ENCODE results near the gene DDX10.

DDX10 gene

DNA sequence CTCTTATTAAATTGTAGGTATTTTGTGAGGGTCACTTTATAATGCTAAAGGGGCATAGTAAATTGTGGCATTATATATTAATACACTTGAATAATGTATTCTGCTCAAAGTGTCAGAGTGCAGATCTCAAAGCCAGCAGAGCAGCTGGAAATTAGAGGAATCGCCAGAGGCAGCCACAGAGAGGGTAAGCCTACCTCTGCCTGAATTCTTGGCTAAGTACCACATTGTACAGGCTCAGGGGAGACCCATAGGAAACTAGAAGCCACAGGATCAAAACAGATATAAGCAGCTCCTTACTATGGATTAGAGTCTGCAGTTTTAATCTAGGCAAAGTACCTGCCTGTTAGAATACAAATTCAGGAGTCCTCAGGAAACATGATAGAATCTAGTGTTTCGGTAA lies 249.3 kb downstream of the DDX10 start:
- no peak for DNase-seq

DNA sequence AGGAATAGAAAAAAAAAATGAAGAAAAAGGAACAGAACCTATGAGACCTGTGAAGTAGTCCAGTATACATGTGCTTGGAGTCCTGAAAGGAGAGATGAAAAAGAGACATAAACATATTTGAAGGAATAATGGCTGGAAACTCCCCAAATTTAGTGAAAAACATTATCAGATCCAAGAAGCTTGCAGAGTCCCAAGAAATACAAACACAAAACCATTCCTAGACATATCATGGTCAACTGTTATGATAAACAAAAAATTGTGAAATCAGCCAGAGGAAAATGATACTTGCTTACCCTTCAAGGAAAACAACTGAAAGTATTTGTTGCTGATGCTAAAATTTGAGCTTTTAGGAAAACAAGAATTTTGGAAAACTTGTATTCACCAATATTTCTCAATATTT lies 250.1 kb downstream of the DDX10 start:
- no peak for DNase-seq

DNA sequence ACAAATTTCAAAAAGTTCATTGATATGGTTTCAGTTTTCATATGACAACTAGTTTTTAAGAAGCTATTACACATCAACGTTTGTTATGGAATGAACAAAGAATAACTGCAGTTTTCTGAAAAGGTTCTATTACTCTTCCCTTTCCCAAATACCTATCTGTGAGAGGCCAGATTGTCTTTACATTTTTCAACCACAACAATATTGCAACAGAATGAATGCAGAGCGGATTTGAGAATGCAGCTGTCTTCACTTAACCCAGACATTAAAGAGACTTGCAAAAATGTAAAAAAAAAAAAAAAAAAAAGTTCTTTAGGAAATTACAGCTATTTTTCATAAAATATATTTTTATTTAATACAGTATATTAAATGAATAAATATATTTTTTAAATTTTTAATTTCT lies 250.8 kb downstream of the DDX10 start:
- DNase-seq, result no peak

DNA sequence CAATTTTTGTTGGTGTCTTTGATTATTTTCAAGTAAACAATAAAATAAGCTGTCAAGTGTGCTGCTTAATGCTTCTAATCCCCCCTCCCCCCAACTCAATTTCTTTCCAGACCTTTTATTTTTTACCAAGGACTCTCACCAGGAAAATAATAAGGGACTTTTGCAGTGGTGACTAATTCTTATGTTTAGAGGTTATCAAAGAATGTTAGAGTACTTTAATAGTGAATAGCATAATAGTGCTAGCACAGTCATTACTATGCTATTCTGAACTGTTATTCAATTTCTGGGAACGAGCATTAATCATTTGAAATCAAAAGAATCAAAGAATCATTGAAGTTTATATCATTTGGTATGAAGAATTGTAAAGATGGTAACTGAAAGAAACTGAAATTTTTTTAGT lies 251.4 kb downstream of the DDX10 start:
- DNase-seq, result no peak

DNA sequence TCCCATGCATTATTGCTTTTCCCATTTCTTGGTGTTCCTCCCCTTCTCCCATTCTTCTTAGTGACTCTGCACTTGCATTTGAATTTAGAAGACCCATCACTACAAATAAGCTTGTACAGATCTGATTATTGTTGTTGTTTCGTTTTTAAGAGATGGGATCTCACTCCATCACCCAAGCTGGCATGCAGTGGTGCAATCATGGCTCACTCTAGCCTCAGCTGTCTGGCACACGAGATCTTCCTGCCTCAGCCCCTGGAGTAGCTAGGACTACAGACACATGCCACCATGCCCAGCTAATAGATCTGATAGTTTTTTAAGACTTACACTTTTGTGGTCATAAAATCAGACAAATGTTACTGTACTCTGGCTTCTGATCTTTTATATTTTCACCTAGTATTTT lies 252.1 kb downstream of the DDX10 start:
- DNase-seq, result no peak

DNA sequence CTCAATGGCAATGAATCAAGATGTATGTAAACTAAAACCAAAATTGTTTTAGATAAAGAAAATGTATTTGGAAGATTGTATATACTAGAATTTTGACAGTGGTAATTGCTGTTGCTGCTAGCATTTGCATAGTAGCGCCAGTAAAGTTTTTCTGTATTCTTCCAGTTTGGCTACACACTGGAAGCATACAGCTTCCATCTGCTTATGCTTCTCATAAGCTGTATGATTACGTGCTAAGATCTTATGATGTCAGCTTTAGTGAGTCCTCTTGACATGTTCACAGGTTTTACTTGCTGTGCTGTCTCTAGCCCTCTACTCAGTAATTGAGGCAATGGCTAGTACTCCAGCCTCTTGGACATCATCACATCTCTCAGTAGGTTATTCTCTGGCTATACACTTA lies 256.3 kb downstream of the DDX10 start:
- DNase-seq, result no peak

DNA sequence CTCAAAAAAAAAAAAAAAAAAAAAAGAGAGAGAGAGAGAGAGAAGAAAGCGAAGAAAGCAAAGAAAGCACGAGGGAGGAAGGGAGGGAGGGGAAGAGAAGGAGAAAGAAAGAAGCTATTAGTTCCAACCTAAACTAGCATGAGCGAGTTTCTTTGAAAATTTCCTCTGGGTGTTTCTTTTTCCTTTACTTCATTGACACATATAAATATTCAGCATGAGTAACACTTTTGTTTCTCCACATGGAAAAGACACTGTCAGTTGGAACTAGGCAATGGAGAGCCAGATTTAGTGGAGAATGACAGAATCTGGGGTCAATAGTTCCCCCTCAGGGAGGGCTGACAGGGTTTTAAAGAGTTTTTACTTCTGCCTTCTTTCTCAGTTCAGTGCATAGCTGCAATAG lies 257.4 kb downstream of the DDX10 start:
- DNase-seq, result no peak

DNA sequence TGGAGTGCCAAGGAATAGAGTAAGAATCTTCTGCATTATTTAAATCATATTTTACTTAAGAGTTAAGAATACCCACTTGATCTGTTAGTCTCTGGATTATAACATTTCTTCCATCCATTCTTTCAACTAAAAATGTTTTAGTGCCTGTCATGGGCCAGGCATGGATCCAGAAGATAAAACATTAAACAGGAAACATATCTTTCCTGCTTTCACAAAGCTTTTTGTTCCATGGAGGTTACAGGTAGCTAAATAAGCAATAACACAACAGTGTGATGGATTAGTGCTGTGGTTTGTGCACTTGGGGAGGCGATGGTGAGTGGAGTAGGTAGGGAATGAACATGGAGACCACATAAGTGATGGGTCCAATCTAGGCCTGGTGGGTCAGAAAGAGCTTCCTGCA lies 258.5 kb downstream of the DDX10 start:
- DNase-seq, result no peak

DNA sequence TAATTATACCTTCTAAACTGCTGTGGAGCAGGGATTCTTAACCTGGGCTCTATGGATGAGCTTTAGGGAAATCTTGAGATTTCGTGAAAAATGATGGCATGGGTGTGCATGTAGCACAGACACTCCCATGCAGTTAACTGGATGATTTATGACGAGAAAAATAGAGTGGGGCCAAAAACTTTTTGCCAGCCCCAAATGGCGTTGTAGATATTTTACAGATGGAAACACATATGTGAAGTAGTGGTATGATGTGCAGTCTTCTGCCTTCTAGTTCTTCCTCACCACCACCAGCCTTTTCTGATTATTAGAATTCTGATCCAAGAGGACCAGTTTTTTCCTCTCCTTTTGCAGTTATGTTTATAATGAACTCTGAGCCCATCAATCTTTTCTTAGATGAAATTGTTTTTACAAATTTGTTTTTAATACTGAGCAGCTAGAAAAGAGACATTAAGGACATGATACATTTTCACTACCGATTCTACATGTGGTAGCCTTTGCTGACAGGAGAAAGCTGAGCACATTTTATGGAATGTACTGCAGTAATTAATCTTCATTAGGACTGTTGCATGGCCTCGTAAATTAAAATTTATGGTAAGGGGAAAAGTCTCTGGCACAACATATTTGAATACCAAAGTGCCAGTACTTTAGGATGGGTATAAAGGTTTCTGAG lies 261.4 kb downstream of the DDX10 start:
- no peak for DNase-seq

DNA sequence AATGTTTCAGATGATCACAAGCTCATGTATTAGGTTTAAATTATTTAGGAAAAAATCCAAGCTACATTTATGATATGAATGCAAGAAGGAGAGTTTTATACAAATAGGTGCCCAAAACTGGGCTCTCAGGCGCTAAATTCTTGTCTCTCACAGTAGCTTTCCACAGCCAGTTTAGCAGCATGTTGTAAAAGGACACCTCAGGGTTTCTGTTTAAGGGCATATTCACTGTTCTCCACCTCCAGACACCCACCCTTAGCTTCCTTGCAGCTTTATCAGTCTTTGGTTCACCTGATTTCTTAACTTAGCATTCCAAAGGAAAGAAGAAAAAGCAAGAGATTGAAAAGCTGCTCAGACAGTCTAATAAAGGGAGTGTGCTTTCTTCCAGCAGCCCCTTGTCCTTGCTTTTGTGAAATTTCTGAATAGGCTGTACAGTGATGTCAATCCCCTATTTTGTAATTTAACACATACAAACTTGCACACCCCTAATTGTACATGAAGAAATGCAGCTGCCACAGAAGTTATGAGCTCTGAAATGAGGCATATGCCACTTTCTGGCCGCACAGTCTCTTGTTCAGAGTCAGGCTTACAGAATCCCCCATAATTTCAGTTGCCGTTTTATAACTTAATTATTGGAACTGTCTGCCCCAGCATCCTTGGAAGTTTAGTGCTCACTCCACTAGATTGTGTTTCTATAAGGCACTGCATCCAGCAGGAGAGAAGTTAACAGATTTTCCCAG lies 262.1 kb downstream of the DDX10 start:
- DNase-seq, result no peak

DNA sequence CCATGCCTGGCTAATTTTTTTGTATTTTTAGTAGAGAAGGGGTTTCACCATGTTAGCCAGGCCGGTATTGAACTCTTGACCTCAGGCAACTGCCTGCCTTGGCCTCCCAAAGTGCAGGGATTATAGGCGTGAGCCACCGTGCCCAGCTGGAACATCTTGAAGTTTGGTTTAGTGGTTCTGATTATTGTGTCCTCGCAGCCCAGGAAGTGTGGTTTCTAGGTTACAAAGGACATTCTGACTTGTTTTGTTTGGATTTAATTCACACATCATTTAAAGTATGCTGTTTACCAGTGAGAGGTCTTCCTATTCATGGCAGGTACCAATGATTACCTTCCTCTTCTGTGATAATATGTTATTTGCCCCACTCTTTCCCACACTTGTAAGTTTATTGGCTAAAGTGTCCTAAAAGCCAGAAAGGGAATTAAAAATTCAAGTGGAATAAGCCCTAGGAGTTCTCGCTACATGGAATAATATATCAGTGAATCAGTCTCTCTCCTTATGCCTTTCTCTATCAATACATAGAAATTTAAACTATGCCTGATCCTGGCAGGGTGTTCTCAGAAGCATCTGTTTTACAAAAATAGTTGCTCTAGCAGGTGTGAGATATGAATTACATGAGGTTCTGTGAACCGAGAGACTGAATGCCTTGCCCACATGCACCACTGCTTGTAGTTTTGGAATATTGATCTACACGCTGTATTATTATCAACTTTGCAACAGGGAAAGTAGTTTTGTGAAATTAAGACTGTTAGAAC lies 263.1 kb downstream of the DDX10 start:
- no peak for DNase-seq

DNA sequence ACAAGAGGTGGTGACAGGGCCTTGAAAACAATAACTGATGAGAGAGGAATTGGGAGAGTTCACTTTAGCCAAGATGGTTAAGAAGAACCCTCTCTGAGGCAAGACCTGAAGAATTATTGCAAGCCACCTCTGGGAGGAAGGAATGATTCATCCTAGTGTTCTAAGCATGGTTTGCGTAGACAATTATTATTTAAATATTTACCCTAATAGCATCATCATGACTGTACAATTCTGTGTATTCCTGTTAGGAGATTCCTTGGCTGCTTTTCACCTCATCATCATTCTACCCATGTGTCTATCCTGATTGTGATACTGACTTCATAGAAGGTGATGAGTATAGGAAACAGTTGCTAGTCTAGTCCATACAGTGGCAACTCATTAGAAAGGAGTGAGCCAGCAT lies 264.4 kb downstream of the DDX10 start:
- no peak for DNase-seq

DNA sequence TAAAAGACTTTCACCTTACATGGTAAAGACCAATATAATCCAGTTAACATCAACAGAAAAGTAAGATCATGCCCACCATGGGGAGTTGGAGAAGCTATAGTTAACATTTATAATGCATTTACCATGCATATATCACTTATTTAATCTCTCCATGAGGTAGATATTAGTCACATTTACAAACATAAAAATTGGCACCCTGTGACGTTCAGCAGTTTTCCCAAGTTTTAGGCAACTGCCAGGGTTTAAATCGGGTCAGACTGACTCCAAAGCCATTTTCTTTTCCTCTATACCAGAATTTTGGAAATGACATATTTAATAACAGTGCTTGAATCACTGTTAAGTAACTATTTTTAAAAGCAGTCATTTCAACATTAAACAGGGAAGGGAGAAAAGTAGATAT lies 266.3 kb downstream of the DDX10 start:
- DNase-seq, result no peak

DNA sequence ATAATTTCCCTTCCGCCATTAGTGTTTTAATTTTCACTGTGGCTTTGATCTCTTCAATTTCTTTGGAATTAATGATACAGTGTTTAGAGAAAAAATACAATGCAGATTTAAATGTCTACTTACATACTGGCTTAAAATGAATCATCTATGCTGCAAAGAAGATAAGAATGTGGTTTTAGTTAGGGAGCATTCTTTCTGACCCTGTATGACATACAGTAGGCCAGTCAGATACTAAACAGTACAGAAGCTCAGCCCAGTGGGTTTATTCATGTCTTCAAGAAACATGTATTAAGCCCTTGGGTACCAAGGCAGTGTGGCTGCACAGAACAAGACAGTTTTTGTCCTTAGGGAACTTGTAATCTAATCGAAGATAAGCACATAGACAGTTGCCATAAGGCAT lies 268.8 kb downstream of the DDX10 start:
- DNase-seq, result no peak

DNA sequence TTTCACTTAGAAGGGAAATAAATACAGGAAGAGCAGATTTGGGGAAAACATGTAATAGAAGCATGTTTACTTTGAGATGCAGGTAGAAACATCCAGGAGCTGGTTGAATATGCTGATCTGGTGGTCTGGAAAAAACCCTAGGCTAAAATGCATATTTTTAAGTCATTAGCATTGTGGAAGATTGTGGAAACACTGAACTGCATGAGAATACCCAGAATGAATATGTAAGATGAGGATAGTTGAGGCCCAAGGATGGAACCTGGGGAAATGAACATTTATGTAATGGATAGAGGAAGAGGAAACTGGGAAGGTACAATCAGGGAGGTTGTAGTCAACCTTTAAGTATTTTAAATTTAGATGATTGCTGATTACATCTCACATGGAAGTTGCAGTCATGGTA lies 269.4 kb downstream of the DDX10 start:
- DNase-seq, result no peak

DNA sequence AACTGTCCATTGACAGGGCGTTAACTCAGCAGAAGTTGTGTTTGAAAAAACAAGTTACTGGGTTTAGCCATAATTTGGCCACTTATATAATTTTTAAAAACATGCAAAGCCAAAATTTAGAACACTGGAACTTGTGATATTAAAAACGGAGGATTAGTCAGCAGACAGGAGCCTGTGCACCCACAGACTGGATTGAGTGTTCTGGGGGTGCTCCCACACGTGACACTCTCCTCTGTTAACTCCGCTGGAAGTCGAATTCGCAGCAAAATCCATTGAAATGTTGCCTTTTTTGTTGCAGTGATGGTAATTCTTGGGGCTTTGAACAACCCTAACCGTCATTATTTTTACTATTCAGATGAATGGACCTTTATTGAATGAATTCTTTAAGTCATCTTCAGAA lies 269.8 kb downstream of the DDX10 start:
- no peak for DNase-seq

DNA sequence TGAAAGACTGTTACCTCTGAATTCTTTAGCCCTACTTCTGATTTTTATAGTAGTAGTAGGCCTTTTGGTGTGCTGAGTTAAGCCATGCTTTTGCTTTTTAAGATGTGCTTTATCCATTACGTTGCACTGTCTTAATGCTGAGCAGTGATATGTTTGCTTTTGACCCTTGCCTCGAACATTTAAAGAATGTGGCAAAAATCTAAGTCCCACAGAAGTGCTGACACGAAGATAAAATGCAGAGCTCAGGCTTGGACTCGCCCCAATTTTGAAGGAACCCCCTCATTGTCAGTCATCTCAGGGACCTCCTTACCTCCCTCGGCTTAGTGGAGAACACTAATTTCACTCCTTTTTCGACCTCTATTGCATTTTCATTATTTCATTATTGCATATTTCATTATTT lies 272.9 kb downstream of the DDX10 start:
- DNase-seq, result no peak

DNA sequence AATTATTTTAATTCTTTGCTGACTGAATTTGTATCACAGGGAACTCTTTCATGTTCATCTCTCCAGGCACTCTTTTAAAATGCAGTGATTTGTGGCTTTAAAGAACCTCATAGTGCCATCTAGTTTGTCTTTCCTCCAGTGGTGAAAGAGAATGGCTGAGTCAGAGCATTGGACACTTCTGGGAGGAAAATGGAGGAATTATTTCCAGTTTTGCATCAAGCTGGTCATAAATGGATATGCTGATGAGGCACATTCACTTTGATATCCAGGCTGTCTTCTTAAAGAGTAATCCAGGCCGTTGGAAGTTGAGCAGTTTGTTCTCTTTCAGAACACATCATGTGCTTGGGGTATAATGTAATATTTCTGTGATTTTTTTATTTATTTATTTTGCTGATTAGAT lies 273.7 kb downstream of the DDX10 start:
- no peak for DNase-seq

DNA sequence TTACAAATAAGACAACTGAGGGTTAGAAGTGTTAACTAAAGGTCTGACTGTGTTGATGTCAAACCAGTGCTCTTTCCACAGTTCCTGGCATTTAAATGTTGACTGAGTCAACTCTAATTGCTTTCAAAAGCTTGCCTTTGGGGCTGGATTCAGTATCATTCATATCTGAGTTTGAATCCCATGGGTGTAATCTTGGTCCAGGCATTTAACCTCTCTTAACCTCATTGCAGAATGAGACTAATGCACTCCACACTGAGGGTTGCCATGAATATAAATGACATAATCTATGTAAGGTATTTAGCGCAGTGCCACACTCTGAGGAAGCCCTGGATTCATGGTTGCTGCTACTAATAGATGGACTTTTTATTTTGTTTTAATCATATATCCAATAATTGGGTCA lies 274.3 kb downstream of the DDX10 start:
- DNase-seq, result no peak

DNA sequence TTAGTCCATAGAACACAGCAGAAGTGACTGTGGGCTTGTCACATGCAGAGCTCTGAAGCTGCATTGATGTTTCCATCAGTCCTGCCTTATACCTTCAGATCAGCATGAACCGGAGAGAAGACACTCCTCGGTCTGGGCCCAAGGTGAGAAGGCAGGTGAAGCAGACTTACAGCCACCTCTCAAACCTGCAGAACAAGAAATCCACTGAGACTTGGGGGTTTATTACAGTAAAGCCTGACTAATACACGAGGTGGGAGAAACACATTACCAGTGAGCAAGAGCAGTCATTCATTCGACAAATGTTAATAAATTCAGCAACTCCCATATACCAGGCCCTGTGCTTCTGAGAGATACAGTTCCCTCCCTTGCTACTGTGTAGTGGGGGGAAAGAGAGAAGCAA lies 279.0 kb downstream of the DDX10 start:
- no peak for DNase-seq

DNA sequence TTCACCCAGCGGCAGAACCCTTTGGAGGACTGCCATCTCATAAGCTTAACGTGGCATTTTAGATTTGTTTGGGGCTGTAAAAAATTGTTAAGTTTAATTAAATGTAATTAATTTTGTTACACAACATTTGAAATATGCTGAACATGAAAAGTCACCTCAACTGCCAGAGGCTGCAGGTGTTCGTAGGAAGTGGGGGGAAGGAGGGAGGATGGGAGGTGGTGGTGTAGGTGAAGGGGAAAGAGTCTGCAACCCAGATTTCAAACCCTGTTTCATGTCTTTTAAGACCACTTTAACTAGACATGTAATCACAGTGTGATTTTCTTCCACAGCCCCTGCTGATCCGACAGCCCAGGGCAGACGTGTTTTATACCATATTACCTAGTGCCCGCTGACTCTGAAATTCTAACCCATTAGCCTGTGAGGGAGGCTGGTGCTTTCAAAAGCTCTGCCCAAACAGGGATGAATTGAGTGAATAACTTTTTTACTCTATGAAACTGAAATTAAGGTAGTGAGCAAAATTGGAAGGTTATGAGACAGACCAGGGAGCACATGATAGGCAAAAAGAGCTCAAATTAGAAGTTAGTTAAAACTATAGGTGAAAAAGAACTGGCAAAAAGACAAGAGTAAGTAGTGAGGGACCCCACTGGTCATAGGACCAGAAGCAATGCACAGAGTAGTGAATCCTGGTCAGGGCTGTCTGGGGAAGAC lies 279.8 kb downstream of the DDX10 start:
- DNase-seq, result no peak

DNA sequence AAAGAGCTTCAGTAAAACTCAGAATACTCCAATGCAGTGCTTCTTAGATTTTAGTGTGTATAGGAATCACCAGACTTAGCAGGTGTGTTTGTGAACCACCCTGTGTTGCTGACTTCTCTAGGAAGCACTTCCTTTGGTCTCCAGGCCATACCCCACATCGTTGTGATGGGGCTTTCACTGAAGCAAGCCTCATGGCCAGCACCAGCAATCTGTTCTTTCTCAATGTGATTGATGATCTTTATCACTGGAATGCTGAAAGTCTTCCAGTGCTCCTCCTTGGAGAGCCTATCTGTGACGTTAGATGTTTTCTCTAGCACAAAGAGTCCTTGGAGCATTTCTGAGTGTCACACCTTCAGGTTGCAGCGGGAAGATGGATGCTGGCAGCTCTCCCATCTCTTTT lies 280.5 kb downstream of the DDX10 start:
- DNase-seq, result no peak

Measured in retina (tissue), 1 donor.